Activated CD4-positive, CD25-positive, alpha-beta regulatory T cell (primary cell): ENCODE data around the gene PSPN.
"Not testable (repeated sequence)": the region's sequence is repeated elsewhere in the genome, so short reads cannot be mapped to it uniquely, and the experiment has no call there.

Experiments used
- DNase-seq, 4 experiments: peaks; one replicate each; lab custom pipeline; 2025; lab: John Stamatoyannopoulos, UW

Gene PSPN

DNA sequence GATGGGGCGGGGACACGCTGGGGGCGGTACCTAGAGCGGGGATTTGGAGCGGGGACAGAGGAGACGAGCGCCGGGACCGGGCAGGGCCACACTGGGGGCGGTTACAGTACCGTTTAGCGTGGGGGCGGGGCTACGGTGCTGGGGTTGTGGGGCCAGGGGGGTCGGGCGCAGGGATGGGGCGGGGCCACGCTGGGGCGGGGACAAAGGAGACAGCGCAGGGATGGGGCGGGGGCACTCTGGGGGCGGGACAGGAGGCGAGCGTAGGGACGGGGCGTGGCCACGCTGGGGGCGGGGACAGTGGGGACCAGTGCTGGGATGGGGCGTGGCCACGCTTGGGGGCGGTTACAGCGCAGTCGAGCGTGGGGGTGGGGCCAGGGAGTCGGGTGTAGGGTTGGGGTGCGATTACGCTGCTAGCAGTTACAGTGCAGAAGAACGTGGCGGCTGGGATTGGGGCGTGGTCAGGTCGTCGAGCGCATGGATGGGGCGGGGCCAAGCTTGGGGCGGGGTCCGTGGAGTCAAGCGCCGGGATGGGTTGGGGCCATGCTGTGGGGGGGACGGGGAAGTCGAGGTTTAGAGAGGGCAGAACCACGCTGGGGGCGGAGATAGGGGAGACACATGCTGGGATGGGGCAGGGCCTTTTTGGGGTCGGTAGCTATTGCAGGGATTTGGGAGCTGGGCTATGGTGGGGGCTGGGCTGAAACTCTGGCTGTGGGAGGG is 2.5 kb downstream of the PSPN start:
- peak; percentile 97 to 99 (median 98) for DNase-seq

DNA sequence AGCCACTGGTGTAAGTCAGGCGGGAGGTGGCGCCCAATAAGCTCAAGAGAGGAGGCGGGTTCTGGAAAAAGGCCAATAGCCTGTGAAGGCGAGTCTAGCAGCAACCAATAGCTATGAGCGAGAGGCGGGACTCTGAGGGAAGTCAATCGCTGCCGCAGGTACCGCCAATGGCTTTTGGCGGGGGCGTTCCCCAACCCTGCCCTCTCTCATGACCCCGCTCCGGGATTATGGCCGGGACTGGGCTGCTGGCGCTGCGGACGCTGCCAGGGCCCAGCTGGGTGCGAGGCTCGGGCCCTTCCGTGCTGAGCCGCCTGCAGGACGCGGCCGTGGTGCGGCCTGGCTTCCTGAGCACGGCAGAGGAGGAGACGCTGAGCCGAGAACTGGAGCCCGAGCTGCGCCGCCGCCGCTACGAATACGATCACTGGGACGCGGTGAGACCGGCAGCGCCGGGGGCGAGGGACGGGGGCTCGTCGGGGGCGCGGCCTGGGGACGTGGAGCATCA is 3.1 kb downstream of the PSPN start, which contains the start of gene ALKBH7:
Gene ALKBH7 (plus strand): TSS at position 201 of the 502 bp plus-strand sequence. CDS start 27 bp downstream, at position 228.
- DNase-seq, result peak; percentile 81 to 91 (median 87)

DNA sequence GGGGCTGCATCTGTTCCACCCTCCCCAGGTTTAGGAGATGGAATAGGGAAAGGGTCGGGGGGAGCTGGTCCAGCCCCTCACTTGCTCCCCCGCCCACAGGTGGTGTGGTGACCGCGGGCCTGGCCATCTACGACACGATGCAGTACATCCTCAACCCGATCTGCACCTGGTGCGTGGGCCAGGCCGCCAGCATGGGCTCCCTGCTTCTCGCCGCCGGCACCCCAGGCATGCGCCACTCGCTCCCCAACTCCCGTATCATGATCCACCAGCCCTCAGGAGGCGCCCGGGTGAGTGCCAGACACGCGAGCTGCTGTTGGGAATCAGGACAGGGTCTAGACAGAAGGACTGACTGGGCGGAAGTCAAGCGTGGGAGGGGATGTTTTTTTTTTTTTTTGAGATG is 11.4 kb downstream of the PSPN start:
- DNase-seq, result no peak

DNA sequence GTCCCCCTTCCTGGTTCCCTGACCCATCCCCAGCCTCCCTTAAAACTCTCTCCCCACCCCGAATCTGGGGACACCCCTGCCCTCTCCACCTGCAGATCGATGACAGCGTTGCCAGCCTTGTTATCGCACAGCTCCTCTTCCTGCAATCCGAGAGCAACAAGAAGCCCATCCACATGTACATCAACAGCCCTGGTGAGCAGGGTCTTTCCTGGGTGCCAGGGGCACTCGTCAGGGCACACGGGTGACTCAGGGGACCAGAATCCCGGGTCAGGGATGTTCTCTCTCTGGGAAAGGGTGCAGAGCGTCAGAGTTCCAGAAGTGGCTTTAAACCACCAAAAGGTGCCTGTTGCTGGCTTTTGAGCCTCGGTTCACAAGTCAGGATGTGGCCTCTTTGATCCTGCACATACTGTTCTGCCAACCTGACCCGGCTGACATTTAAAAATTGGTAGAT is 13.4 kb downstream of the PSPN start:
- no peak for DNase-seq

DNA sequence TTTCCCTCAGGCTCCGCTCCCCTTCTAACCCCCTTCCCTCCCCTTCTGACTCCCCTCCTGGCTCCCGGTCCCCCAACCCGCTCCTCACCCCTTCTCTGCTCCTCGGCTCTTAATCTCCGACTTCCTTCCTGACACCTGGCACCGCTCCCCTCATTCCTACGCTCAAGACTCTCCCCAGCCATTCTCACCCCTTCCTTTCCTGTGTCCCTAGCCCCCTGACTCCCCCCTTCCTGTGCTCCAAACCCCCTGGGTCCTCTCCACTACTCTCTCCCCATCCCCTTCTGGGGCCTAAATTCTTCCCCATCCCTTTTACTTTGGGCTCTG is 13.7 kb downstream of the PSPN start:
- DNase-seq, result no peak

DNA sequence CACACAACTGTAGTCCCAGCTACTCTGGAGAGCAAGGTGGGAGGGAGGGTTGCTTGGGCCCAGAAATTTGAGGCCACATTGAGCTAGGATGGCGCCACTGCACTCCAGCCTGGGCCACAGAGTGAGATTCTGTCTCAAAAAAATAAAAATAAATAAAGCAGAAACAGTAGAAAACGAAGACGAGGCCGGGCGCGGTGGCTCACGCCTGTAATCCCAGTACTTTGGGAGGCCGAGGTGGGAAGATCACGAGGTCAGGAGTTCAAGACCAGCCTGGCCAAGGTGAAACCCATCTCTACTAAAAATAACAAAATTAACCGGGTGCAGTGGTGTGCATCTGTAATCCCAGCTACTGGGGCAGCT is 14.9 kb downstream of the PSPN start:
- not testable (repeated sequence) for DNase-seq

DNA sequence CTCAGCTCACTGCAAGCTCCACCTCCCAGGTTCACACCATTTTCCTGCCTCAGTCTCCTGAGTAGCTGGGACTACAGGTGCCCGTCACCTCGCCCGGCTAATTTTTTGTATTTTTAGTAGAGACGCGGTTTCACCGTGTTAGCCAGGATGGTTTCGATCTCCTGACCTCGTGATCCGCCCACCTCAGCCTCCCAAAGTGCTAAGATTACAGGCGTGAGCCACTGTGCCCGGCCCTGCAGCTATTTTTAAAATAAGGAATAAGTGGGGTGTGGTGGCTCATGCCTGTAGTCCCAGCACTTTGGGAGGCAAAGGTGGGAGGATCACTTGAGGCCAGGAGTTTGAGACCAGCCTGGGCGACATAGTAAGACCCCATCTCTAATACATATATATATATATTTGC is 15.3 kb downstream of the PSPN start:
- DNase-seq, result not testable (repeated sequence)

DNA sequence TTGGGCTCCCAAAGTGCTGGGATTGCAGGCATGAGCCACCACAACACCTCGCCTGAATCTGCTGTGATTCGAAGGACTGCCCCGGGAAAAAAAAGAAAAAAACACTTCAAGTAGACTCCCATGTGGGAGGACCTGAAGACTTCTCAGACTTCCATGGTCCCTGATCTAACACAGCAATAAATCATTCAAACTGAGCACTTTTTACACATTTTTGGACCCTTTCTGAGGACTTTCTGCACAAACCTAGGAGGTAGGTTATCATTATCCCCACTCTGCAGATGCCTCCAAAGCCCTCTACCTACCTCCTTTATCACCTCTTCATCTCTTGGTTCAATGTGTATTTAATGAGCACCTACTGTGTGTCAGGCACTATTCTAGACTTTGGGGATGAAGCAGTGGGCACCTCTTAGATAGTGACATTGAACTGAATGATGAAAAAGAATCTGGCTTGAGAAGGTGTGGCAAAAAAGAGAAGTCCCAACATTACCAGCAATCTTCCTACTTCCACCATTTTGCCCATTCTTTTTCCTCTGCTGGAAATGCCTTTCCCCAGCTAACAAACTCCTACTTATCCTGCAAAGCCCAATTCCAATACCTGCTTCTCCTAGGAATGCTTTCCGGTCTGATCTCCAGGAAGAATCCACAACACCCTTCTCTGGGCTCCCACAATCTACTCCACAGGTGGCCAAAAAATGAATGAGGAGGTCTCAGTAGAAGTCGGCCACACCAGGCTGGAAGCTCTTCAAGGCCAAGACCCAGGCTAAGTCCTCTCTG is 16.0 kb downstream of the PSPN start:
- no peak for DNase-seq

DNA sequence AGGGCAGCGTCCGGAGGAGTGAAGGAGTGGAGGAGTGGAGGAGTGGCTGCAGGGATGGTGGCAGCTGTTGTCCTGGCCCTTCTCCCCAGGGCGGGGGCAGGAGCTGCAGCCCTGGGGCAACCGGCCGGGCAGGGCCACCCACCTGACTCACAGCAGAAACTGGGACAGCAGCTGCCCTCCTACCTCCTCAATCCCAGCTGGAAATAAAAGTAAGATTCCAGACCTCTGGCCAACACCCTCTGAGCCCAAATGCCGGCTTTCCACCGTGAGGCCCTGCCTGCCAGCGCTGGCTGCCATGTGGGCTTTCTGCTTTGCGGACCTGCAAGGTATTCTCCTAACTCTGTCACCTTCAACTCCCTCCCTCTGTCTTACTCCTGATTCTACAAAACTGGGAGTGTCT is 17.7 kb downstream of the PSPN start:
- DNase-seq, result no peak

DNA sequence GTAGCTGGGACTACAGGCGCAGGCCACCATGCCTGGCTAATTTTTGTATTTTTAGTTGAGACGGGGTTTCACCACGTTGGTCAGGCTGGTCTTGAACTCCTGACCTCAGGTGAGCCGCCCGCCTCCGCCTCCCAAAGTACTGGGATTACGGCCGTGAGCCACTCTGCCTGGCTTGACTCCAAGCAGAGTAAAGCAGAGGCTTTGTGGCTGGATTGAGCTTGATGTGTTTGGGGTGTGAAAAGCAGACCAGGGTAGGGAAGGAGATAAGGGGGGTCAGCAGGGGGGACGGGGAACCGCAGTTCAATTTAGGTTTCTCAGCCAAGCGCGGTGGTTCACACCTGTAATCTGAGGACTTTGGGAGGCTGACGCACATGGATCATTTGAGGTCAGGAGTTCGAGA is 18.6 kb downstream of the PSPN start:
- no peak for DNase-seq

DNA sequence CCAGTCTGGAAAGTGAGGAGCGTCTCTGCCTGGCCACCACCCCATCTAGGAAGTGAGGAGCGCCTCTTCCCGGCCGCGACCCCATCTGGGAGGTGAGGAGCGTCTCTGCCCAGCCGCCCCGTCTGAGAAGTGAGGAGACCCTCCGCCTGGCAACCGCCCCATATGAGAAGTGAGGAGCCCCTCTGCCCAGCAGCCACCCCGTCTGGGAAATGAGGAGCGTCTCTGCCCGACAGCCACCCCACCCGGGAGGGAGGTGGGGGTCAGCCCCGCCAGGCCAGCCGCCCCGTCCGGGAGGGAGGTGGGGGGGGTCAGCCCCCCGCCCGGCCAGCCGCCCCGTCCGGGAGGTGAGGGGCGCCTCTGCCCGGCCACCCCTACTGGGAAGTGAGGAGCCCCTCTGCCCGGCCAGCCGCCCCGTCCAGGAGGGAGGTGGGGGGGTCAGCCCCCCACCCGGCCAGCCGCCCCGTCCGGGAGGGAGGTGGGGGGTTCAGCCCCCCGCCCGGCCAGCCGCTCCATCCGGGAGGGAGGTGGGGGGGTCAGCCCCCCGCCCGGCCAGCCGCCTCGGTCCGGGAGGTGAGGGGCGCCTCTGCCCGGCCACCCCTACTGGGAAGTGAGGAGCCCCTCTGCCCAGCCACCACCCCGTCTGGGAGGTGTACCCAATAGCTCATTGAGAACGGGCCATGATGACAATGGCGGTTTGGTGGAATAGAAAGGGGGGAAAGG is 20.3 kb downstream of the PSPN start:
- DNase-seq, result not testable (repeated sequence)

DNA sequence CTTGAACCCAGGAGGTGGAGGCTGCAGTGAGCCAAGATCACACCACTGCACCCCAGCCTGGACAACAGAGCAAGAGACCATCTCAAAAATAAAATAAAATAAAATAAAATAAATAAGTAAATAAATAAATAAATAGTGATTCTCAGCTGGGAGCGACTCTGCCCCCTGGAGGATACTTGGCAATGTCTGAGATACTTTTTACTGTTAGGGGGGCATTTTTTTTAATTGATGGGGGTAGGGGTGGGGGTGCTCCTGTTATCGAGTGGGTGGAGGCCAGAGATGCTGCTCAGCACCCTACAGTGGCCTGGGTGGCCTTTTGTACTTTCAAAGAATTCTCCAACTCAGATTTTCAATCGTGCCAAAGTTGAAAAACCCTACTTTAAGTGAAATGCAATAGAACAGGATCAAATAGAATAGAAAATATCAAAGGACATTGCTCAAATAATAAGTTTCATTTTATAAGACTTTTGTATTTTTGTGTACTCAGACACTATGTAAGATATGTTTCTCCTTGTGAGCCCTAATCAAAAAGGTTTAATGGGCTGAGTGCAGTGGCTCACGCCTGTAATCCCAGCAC is 21.5 kb downstream of the PSPN start:
- no peak for DNase-seq

DNA sequence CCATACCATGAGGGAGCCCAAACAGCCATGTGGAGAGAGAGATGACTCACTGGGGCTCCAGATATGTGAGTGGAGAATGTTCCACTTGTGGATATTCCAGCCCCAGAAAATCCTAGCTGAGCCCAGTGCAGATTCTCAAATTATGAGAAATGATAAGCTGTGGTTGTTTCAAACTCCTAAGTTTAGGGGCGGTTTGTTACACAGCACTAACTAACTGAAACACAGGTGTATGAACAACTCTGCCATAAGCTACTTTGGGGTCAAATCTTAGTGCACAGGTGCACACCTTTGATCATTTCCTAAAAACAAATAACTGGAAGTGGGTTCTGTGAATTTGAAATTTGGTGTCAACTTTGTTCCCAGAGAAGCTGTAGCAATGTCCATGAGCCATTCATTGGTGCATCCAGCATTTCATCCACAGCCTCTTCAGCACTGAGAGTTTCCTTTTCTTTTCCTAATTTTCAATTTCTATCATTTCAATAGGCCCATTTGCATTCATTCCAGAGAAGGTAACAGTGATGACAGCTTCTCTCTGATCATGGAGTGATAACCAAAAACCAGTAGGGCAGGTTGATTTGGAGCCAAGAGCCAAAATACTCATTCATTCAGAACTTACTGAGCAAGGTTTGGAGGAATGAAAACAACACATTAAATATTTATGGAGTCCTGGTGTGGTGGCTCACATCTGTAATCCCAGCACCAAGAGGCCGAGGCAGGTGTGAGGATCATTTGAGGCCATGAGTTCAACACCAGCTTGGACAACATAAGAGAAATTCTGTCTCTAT is 23.2 kb downstream of the PSPN start:
- no peak for DNase-seq

DNA sequence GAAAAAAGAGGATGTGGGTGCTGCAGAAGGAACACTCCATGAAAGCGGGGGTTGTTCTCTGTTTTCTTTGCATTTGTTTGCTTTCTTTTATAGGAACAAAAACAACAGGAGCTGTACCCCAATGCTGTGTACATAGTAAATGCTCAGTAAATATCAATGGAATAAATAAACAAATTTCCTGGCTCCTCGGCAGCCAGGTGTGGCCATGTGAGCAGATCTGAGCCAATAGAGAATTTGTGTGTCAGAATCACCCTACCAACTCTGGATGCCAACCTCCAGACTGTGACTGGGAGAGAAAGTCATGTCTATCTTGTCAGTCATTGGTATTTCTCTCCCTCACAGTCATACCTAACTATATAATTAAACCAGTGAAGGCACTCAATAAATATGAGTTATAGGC is 25.0 kb downstream of the PSPN start:
- no peak for DNase-seq

DNA sequence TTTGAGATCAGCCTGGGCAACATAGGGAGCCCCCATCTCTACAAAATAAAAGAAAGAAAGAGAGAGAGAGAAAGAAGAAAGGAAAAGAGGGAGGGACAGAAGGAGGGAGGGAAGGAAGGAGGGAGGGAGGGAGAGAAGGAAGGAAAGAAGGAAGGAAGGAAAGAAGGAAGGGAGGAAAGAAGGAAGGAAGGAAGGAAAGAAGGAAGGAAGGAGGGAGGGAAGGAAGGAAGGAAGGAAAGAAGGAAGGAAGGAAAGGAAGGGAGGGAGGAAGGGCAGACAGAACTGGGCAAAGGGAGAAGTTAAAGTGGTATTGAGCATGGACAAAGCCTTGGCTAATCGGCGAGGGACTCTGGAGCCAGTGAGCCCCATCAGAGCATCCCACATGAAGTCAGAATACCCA is 26.5 kb downstream of the PSPN start:
- DNase-seq, result not testable (repeated sequence)

DNA sequence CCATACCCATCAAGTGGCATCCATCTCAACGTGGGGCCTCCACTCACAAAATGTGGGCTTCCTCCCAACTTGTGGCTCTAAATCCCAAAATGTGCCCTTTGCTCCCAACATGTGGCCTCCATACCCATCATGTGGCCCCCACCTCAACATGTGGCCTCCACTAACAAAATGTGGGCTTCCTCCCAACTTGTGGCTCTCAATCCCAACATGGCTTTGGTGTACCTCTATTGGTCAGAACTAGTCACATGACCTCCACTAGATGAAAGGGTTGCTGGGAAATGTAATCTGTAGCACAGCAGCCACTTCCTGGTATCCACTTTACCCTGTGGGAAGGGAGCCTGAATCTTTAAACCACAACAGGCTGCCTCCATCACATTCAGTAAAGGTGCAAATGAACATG is 32.3 kb downstream of the PSPN start:
- DNase-seq, result no peak

DNA sequence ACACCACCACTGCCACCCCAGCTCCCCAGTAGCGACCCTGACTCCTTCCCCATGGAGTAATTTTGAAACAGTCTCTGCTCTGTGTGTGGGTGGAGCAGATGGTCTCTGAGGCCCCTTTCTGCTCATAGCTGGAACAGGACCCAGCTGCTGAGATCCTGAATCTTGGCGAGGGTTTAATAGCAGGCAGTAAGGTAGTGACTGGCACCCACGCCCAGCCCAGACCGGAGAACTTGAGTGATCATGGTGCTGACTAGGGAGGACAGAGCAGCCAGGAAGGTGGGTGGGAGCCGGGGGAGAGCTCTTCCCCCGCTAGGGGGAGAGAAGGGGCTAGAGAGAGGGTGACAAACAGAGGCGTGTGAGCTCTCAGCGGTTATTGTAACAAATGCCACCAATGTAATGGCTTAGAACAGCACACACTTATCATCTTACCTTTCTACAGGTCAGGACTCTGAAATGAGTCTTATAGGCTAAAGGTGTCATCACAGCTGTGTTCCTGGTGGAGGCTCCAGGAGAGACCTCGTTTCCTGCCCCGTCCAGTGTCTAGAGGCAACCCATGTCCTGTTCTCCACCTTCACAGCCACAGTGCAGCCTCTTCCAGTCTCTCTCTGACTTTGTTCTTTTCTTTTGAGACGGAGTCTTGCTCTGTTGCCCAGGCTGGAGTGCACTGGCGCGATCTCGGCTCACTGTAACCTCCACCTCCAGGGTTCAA is 35.1 kb downstream of the PSPN start:
- DNase-seq, result no peak

DNA sequence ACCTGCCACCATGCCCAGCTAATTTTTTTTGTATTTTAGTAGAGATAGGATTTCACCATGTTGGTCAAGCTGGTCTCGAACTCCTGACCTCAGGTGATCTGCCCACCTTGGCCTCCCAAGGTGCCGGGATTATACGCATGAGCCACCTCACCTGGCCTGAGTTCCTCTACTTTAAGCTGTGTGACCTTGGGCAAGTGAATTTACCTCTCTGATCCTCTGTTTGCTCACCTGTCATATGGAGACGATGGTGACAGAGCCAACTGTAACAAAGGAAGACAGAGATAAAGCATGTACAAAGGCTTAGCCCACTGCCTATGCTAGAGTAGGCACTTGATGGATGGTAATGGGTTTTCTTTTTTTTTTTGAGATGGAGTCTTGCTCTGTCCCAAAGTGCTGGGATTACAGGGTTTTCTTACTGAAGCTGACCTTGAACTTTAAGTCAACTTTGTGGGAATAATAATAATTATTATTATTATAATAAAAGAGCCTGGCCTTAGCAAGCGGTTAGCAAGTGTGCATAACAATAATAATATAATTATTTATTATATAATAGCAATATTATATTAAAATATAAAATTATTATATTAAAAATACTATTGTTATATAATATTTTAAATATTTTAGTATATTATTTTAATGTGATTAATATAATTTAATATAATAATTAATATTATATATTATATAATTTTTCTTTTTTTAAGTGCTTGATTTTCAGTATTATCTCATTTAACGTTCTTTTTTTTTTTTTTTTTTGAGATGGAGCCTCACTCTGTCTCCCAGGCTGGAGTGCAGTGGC is 41.0 kb downstream of the PSPN start:
- no peak for DNase-seq

DNA sequence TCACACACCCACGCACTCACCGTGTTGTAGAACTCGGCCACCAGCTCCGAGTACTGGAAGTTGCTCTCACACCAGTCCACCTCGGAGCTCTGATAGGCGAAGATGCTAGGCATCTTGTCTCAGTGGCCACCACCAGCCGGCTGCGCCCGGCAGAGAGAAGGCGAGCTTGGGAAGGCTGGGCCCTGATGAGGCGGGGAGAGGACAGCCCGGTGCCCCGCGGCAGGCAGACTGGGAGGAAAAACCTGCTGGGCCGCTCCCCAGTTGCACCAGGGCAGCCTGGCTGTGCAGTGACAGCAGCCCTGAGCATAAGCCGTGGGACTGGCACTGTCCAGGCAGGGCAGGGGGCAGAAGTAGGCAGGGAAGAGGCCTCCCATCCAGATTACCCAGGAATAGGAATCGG is 42.3 kb downstream of the PSPN start, which contains the start of gene ACER1:
Gene ACER1 (minus strand): TSS at position 174 of the 400 bp plus-strand sequence. CDS start 61 bp downstream, at position 113.
- no peak for DNase-seq

DNA sequence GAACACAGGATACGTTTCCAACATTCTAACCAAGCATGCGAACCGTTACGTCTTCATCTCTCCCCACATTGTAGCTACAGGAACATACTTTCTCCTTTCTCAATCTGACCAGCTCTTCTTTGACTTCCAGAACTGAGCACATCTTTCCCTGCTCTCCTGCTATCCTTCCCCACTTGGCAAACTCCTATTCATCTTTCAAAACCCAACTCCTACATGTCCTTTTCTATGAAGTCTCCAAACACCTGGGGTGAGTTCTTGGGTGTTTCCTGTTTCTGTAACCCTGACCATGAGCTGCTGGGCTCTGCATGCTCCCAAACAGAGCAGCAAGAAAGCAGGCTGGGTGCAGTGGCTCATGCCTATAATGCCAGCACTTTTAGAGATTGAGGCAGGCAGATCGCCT is 48.9 kb downstream of the PSPN start:
- no peak for DNase-seq
